H4 (cell line): ENCODE measurements around the gene CLTB. TPM values are rescaled to one million over a fixed set of nuclear protein-coding genes. Genes with fewer than 3 reads are reported as not detected.

Experiments
- DNase-seq: peaks from one replicate; pipeline ENCODE4 v3.0.0-alpha.2; 2015; ENCODE audit warnings: low spot score
- total RNA-seq: library from RNA; depleted of rRNA; stranded (reverse); fragments of >200 nt; shearing (Covaris generic); gene quantifications from 2 replicates; pipeline ENCODE4 v1.2.3, GENCODE V29; 2014; rRNA removed

CLTB gene
- total RNA-seq, 1 experiment from 2014 or later: 80.4 TPM

- DNase-seq: no peak
Observed at GRCh38 chr5:176352116-176352878, 64.0 kb downstream of the CLTB start.

DNA sequence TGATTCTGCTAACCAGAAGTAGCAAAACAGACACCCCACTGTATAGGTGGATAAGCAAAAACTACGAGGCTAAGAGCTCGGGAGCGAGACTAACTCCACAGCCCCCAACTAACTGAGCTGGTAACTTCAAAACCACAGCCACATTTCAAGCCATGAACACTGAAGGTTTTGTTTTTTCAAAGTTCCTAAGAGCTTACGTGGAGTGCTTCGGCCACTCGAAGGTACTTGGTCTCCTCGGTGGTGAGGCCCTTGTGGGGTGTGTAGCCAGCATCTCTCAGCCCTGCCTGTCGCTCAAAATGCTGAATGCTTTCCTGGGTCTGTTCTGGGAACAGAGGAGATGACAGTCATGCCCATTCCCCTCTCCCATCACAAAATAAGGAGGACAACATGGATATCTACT lies 65.9 kb downstream of the CLTB start:
- DNase-seq: no peak

GRCh38 chr5:176342766-176343458 lies 73.4 kb downstream of the CLTB start:
- DNase-seq: no peak

Other genes with a start within 250 kb of the CLTB start
- 16.6 and 17.7 TPM in 2 replicates for gene SIMC1, start 178.1 kb downstream of the CLTB start, total RNA-seq
- gene KIAA1191, start 54.8 kb downstream of the CLTB start, total RNA-seq: 83.8 and 97.8 TPM in 2 replicates
- 0.02 TPM in 1 of 2 replicates, not detected in the other for gene ARL10, start 51.1 kb downstream of the CLTB start, total RNA-seq
- 30.9 and 47.2 TPM in 2 replicates for gene NOP16, start 27.9 kb downstream of the CLTB start, total RNA-seq
- gene HIGD2A, start 27.8 kb downstream of the CLTB start, total RNA-seq: 182 and 212 TPM in 2 replicates
- gene FAF2, start 31.8 kb upstream of the CLTB start, total RNA-seq: 59.3 and 64.6 TPM in 2 replicates
- gene RNF44, start 120.9 kb upstream of the CLTB start, total RNA-seq: 3.0 and 4.9 TPM in 2 replicates
- gene CDHR2, start 132.8 kb upstream of the CLTB start, total RNA-seq: not detected in 2 replicates
- 11.7 and 14.0 TPM in 2 replicates for gene GPRIN1, start 193.6 kb upstream of the CLTB start, total RNA-seq
- gene SNCB, start 214.0 kb upstream of the CLTB start, total RNA-seq: 0.48 TPM in 1 of 2 replicates, not detected in the other
- not detected in 2 replicates for gene EIF4E1B, start 214.1 kb upstream of the CLTB start, total RNA-seq
- 48.0 and 49.6 TPM in 2 replicates for gene TSPAN17, start 230.9 kb upstream of the CLTB start, total RNA-seq